Tibial artery (tissue), 4 donors: ENCODE results near the gene ERF.

Experiments
- DNase-seq, 2 donors: peaks; one replicate each; pipeline ENCODE4 v3.0.0-alpha.2; 2019
- H3K27ac ChIP-seq, 2 donors: fragments of 200-600 bp; sonication (generic) in 1 of 2; 1 replicate in 1 of 2; 2 replicates in 1 of 2; pipeline ENCODE4 v1.5.1; 2018 to 2019; ENCODE audit warnings: mild to moderate bottlenecking in 1 of 2
- H3K27me3 ChIP-seq, 2 donors: fragments of 200-600 bp; sonication (generic) in 1 of 2; one replicate each; pipeline versions ENCODE4 v1.5.1 to v1.6.0; 2016 to 2019
- H3K36me3 ChIP-seq, 3 donors: fragments of 200-600 bp; sonication (generic) in 2 of 3; one replicate each; pipeline ENCODE4 v1.5.1; 2016 to 2019; ENCODE audit warnings: mild to moderate bottlenecking in 2 of 3
- H3K4me1 ChIP-seq, 4 donors: fragments of 200-600 bp; sonication (generic) in 2 of 4; 1 replicate in 3 of 4; 2 replicates in 1 of 4; pipeline ENCODE4 v1.5.1; 2016 to 2019
- H3K4me3 ChIP-seq, 2 donors: fragments of 200-600 bp; sonication (generic) in 1 of 2; 1 replicate in 1 of 2; 2 replicates in 1 of 2; pipeline ENCODE4 v1.5.1; 2018 to 2019; ENCODE audit warnings: mild to moderate bottlenecking in 2 of 2
- H3K9me3 ChIP-seq, 3 donors: fragments of 200-600 bp; sonication (generic) in 1 of 3; one replicate each; pipeline ENCODE4 v1.5.1; 2016 to 2019
- intact Hi-C: fragments of 100-400 bp; cut with DNase I; formaldehyde crosslinking; loops from one replicate; pipeline ENCODE4 v1.15.0; 2023; ENCODE audit warnings: low total_unique reads
- TF ChIP-seq, protein P1 (sequence below), 2 experiments: fragments of 200-600 bp in 1 of 2; fragments of 450-650 bp in 1 of 2; IDR thresholded peaks; one replicate each; pipeline ENCODE4 v1.5.1; 2017 to 2019; ENCODE audit warnings: antibody characterized with exemption in 2 of 2, mild to moderate bottlenecking in 1 of 2, moderate library complexity in 1 of 2

The ERF gene

DNA sequence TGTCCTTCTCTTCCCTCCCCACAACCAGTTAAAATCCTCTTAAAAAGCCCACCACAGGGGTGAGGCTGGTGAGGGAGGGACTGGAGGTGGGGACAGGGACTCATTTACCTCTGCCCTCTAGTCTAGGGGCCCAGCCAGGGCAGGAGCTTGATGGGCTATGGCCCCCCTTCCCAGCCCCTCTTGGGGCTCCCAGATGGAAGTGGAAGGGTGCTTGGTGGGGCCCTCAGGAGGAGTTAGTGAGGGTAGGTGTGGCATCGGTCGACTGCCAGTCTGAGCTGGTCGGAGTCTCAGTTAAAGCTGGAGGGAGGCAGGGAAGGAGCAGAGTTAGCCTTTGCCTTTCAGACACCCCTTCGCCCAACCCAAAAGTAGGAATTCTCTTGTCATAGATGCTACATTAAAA is 24.4 kb downstream of the ERF start:
- intact Hi-C loops = no loop called here
- peaks cover 0 to 3% (median 0%) of the 10 kb centered on the region in 4 donors for H3K4me1 ChIP-seq
- H3K27me3 ChIP-seq = no peaks in the 10 kb centered on the region
- H3K36me3 ChIP-seq = peaks cover 70 to 100% (median 97%) of the 10 kb centered on the region in 3 donors
- no peak for DNase-seq
- no peak overlapping the region for H3K27ac ChIP-seq
- TF ChIP-seq, protein P1, sequence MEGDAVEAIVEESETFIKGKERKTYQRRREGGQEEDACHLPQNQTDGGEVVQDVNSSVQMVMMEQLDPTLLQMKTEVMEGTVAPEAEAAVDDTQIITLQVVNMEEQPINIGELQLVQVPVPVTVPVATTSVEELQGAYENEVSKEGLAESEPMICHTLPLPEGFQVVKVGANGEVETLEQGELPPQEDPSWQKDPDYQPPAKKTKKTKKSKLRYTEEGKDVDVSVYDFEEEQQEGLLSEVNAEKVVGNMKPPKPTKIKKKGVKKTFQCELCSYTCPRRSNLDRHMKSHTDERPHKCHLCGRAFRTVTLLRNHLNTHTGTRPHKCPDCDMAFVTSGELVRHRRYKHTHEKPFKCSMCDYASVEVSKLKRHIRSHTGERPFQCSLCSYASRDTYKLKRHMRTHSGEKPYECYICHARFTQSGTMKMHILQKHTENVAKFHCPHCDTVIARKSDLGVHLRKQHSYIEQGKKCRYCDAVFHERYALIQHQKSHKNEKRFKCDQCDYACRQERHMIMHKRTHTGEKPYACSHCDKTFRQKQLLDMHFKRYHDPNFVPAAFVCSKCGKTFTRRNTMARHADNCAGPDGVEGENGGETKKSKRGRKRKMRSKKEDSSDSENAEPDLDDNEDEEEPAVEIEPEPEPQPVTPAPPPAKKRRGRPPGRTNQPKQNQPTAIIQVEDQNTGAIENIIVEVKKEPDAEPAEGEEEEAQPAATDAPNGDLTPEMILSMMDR (IDR thresholded peaks at IDR 0.05) = no peak
- H3K9me3 ChIP-seq = no peaks in the 10 kb centered on the region
- H3K4me3 ChIP-seq = no peak overlapping the region

DNA sequence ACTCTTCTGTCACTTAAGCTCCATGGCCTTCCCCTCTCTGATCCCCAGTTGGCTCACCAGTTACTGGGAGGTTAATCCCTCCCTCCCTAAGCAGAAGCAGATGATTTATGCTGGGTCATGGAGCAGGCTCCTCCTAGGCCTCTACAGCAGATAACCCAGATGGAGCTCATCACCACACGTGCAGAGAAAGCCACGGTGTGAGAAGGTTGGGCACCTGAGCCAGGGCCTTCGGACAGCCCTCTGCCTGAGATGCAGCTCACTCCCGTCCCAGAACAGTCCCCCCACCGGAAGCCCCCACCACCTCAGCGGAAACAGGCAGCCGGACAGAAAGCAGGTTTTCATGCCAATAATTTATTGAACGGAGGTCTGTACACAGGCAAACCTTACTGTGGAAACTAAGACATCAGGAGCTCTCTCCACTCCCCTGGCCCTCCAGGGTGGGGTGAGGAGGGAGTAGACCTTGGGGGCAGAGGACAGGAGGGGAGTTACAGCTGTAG is 25.0 kb downstream of the ERF start:
- intact Hi-C loops = no loop called here
- Histone ChIP-seq H3K4me3 (no peak overlapping the region), H3K4me1 (peaks cover 0 to 3% (median 0%) of the 10 kb centered on the region in 4 donors), H3K27me3 (no peaks in the 10 kb centered on the region), H3K36me3 (peaks cover 72 to 100% (median 97%) of the 10 kb centered on the region in 3 donors), H3K9me3 (no peaks in the 10 kb centered on the region), H3K27ac (no peak overlapping the region)
- TF ChIP-seq, protein P1 (IDR thresholded peaks at IDR 0.05) = no peak
- no peak for DNase-seq

DNA sequence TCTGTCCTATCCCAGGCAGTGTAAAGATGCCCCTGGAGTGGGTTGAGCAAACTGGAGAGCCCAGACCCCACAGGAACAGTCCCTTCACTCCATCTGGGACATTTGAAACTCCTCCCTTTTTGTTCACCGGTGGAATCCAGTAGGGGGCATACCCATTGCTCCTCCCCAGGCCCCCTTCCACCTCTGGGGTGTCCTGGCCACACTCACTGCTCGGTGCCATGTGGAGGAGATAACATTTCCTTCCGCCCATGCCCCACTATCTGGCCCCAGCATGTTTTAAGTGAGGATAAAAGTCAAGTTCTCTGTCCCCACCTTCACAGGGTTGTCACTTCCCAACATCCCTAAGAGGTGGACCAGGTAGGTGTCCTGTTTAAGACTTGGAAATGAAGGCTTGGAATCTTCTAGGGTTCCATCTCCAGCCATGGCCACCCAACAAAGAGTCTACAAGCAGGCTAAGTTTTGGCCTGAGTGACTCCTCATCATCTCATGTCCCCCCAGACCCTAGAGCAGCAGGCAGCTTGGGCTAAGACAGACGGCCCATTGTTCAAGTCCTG is 25.6 kb downstream of the ERF start:
- H3K36me3 ChIP-seq = peaks cover 72 to 100% (median 97%) of the 10 kb centered on the region in 3 donors
- H3K27ac ChIP-seq = no peak overlapping the region
- peaks cover 0 to 3% (median 0%) of the 10 kb centered on the region in 4 donors for H3K4me1 ChIP-seq
- no peaks in the 10 kb centered on the region for H3K27me3 ChIP-seq
- intact Hi-C loops = no loop called here
- H3K9me3 ChIP-seq = no peaks in the 10 kb centered on the region
- TF ChIP-seq, protein P1 (IDR thresholded peaks at IDR 0.05) = no peak
- H3K4me3 ChIP-seq = no peak overlapping the region
- DNase-seq = no peak

DNA sequence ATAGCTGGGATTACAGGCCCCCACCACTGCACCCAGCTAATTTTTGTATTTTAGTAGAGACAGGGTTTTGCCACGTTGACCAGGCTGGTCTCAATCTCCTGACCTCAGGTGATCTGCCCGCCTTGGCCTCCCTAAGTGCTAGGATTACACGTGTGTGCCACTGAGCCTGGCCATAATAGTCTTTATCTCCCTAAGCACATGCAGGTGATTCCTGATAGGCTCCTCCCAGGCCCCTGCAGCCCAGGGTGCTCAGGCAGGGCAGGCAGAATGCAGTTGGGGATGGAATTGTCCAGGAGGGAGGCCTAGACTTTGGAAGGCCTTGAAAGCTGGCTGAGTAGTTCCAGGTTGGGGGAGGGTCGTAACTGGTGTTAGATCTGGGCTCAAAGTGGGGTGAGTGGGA is 26.3 kb downstream of the ERF start:
- H3K36me3 ChIP-seq = peaks cover 68 to 98% (median 91%) of the 10 kb centered on the region in 3 donors
- no peak for DNase-seq
- no peaks in the 10 kb centered on the region for H3K27me3 ChIP-seq
- no peaks in the 10 kb centered on the region for H3K9me3 ChIP-seq
- peaks cover 0 to 3% (median 0%) of the 10 kb centered on the region in 4 donors for H3K4me1 ChIP-seq
- no peak overlapping the region for H3K27ac ChIP-seq
- intact Hi-C loops = no loop called here
- H3K4me3 ChIP-seq = no peak overlapping the region
- TF ChIP-seq, protein P1 (IDR thresholded peaks at IDR 0.05) = no peak

DNA sequence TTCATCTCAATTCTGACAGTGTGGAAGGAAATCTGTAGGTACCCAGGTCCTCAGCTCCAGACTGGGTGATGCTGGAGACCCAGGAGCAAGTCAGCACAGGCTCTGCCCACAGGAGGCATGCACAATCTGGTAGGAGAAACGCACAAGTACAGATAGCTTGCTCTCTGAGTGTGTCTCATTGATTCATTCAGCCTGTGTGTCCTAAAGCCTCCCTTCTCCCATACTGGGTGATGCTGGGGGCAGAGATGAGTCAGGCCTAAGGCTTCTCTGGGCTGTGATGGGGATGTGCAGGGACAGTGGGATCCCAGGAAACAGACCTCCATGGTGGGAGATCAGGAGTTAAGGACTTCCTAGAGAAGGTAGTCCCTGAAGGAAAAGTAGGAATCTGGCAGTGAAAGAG is 28.0 kb downstream of the ERF start:
- intact Hi-C loops = no loop called here
- no peak overlapping the region for H3K4me3 ChIP-seq
- H3K36me3 ChIP-seq = peaks cover 51 to 80% (median 74%) of the 10 kb centered on the region in 3 donors

More for the DNA sequence above, 28.0 kb downstream of the ERF start:
- TF ChIP-seq, protein P1 (IDR thresholded peaks at IDR 0.05) = no peak
- Histone ChIP-seq H3K9me3 (no peaks in the 10 kb centered on the region), H3K27me3 (no peaks in the 10 kb centered on the region), H3K4me1 (peaks cover 0 to 3% (median 1%) of the 10 kb centered on the region in 4 donors), H3K27ac (no peak overlapping the region)
- DNase-seq = no peak
